Keratinocyte (primary cell): ENCODE measurements around the gene ABHD6. TPM values are rescaled to one million over a fixed set of nuclear protein-coding genes. Genes with fewer than 3 reads are reported as not detected.

Source experiments
- DNase-seq: peaks from one replicate; pipeline ENCODE4 v3.0.0-alpha.2; 2011; ENCODE audit warnings: low read depth, missing footprints, low spot score
- FAIRE-seq: peaks from 2 replicates; lab custom pipeline; 2011; peaks lifted over from hg19 to GRCh38; lab: Jason Lieb, UNC
- H2AFZ ChIP-seq: 2 replicates; pipeline ENCODE4 v1.6.0; 2012; ENCODE audit warnings: low read length, control low read depth, inconsistent platforms; ENCODE audit not compliant: control insufficient read depth
- H3K27ac ChIP-seq: 2 replicates; pipeline ENCODE4 v1.5.1; 2011; ENCODE audit warnings: low read length; ENCODE audit not compliant: control insufficient read depth, insufficient read depth
- H3K27me3 ChIP-seq: 3 replicates; pipeline ENCODE4 v1.6.0; 2011; ENCODE audit warnings: low read length; ENCODE audit not compliant: control insufficient read depth, insufficient read depth; ENCODE audit errors: extremely low read depth
- H3K36me3 ChIP-seq, 2 experiments: 2 replicates in 1 of 2; 3 replicates in 1 of 2; pipeline ENCODE4 v1.5.1; 2011; ENCODE audit warnings: low read length in 2 of 2, mild to moderate bottlenecking in 1 of 2; ENCODE audit not compliant: control insufficient read depth in 2 of 2, insufficient read depth in 2 of 2; ENCODE audit errors: extremely low read depth in 1 of 2
- H3K4me1 ChIP-seq: 3 replicates; pipeline ENCODE4 v1.5.1; 2011; ENCODE audit warnings: low read length; ENCODE audit not compliant: control insufficient read depth, insufficient read depth; ENCODE audit errors: extremely low read depth
- H3K4me2 ChIP-seq: 3 replicates; pipeline ENCODE4 v1.6.0; 2011; ENCODE audit warnings: low read depth, low read length; ENCODE audit not compliant: control insufficient read depth, insufficient read depth; ENCODE audit errors: extremely low read depth
- H3K4me3 ChIP-seq, 3 experiments: fragments of 200-600 bp in 1 of 3; sonication (generic) in 1 of 3; 2 replicates in 2 of 3; 3 replicates in 1 of 3; pipeline ENCODE4 v1.5.1; 2011 to 2016; ENCODE audit warnings: low read length in 3 of 3, mild to moderate bottlenecking in 3 of 3, control low read depth in 2 of 3, inconsistent platforms in 1 of 3, low read depth in 1 of 3, mixed read lengths in 1 of 3, mixed run types in 1 of 3, moderate library complexity in 1 of 3; ENCODE audit not compliant: control insufficient read depth in 2 of 3, insufficient read depth in 2 of 3; ENCODE audit errors: extremely low read depth in 1 of 3
- H3K79me2 ChIP-seq: 2 replicates; pipeline ENCODE4 v1.6.0; 2012; ENCODE audit warnings: low read length; ENCODE audit not compliant: control insufficient read depth, insufficient read depth
- H3K9ac ChIP-seq: 3 replicates; pipeline ENCODE4 v1.6.0; 2011; ENCODE audit warnings: low read length; ENCODE audit not compliant: control insufficient read depth, insufficient read depth; ENCODE audit errors: extremely low read depth
- H3K9me1 ChIP-seq: 3 replicates; pipeline ENCODE4 v1.6.0; 2011; ENCODE audit warnings: low read length; ENCODE audit not compliant: control insufficient read depth, insufficient read depth; ENCODE audit errors: extremely low read depth
- H3K9me3 ChIP-seq: 2 replicates; pipeline ENCODE4 v1.5.1; 2012; ENCODE audit warnings: low read depth, low read length; ENCODE audit not compliant: control insufficient read depth
- H4K20me1 ChIP-seq: 3 replicates; pipeline ENCODE4 v1.6.0; 2011; ENCODE audit warnings: low read length; ENCODE audit not compliant: control insufficient read depth, insufficient read depth; ENCODE audit errors: extremely low read depth
- EZH2 ChIP-seq: IDR thresholded peaks from one replicate; pipeline ENCODE4 v1.6.1; 2012; ENCODE audit warnings: inconsistent platforms, mild to moderate bottlenecking, low read length, moderate library complexity
- dilution Hi-C: fragments of 300-500 bp; cut with MboI; formaldehyde crosslinking; loops from one replicate; pipeline ENCODE4 v1.7.0; 2020; ENCODE audit warnings: low sequenced_read_pairs; ENCODE audit not compliant: extremely low pct_ligation_motif_present
- polyA plus RNA-seq, 5 experiments: library from polyadenylated mRNA; depleted of rRNA in 3 of 5; stranded (reverse) in 3 of 5; stranded (forward) in 1 of 5; unstranded in 1 of 5; fragments of >200 nt; gene quantifications; 1 replicate in 1 of 5; 2 replicates in 3 of 5; 3 replicates in 1 of 5; pipeline versions ENCODE4 v1.2.1 to v1.2.3, GENCODE V29; 2011 to 2012; ENCODE audit warnings: missing spikeins in 2 of 5, low read depth in 1 of 5, low replicate concordance in 1 of 5
- TF ChIP-seq, protein P1 (sequence below), 3 experiments: IDR thresholded peaks in 1 of 3; conservative IDR thresholded peaks in 1 of 3; optimal IDR thresholded peaks in 1 of 3; 2 replicates in 2 of 3; 3 replicates in 1 of 3; pipeline versions ENCODE3 to v1.5.1; 2011; ENCODE audit warnings: low read length in 3 of 3, mild to moderate bottlenecking in 3 of 3, moderate library complexity in 2 of 3, control low read depth in 1 of 3, inconsistent platforms in 1 of 3; ENCODE audit not compliant: insufficient read depth in 2 of 3; ENCODE audit errors: extremely low read depth in 1 of 3

The ABHD6 gene
- polyA plus RNA-seq, 1 donor (not counting 4 experiments of a cell fraction or from before 2014, with no cell fraction given): 15.2 TPM

DNA sequence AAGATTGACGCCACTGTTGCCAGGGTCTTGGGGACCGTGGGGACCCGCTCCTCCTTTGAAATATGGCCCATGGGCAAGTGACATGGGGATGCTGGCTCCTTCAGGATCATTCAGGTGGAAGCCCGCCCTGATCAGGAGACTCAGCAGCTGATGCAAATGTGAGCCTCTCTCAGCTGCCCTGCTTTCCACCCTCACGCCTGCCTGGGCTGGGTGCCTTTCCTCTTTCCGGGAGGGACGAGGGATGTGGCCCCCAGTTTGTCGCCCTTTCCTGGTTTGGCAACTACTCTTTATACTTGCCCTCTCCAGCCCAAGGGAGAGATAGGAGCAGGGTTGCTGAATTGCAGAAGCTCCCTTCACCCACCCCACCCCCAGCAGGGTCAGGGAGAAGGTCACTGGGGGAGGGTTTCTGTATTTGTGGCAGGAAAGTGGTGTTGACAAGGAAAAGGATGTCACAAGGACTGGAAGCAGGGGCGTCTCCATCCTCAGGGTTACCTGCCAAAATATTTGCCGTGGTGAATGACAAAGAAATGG lies 48.6 kb upstream of the ABHD6 start:
- Histone ChIP-seq H3K9me3 (no peaks in the 10 kb centered on the region), H2AFZ (no peak overlapping the region), H3K27me3 (no peaks in the 10 kb centered on the region), H3K4me2 (no peak overlapping the region), H3K9ac (no peak overlapping the region), H3K27ac (no peak overlapping the region), H3K36me3 (no peaks in the 10 kb centered on the region), H3K4me3 (no peak overlapping the region), H3K79me2 (no peaks in the 10 kb centered on the region), H4K20me1 (no peaks in the 10 kb centered on the region), H3K9me1 (no peaks in the 10 kb centered on the region), H3K4me1 (peaks cover 18% of the 10 kb centered on the region)
- DNase-seq (no peak), FAIRE-seq (no peak)
- TF ChIP-seq, protein P1, sequence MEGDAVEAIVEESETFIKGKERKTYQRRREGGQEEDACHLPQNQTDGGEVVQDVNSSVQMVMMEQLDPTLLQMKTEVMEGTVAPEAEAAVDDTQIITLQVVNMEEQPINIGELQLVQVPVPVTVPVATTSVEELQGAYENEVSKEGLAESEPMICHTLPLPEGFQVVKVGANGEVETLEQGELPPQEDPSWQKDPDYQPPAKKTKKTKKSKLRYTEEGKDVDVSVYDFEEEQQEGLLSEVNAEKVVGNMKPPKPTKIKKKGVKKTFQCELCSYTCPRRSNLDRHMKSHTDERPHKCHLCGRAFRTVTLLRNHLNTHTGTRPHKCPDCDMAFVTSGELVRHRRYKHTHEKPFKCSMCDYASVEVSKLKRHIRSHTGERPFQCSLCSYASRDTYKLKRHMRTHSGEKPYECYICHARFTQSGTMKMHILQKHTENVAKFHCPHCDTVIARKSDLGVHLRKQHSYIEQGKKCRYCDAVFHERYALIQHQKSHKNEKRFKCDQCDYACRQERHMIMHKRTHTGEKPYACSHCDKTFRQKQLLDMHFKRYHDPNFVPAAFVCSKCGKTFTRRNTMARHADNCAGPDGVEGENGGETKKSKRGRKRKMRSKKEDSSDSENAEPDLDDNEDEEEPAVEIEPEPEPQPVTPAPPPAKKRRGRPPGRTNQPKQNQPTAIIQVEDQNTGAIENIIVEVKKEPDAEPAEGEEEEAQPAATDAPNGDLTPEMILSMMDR (optimal IDR thresholded peaks at IDR 0.05 in 1 of 3, IDR thresholded peaks at IDR 0.05 in 1 of 3, conservative IDR thresholded peaks at IDR 0.05 in 1 of 3; ENCODE audit: extremely low read depth in 1 of 3, insufficient read depth in 2 of 3, low read length in 3 of 3): no peak
- TF ChIP-seq EZH2: no peak
- dilution Hi-C loops: no loop called here

DNA sequence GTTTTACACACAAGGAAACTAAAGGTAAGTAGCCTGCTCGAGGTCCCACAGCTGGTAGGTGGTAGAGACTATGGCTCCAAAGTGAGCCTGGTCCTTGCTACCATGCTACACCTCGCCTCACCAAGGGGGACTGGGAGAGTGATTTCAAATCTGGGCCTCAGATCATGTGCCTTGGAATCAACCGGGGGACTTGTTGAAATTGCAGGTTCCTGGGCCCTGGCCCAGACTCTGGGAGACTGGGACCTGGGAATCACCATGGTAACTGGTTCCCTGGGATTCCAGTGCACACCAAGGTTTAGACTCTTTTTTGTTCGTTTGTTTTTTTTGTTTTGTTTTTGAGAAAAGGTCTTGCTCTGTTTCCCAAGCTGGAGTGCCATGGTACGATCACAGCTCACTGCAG lies 47.9 kb upstream of the ABHD6 start:
- no peaks in the 10 kb centered on the region for H3K9me1 ChIP-seq
- dilution Hi-C loops: no loop called here
- H4K20me1 ChIP-seq: no peaks in the 10 kb centered on the region
- H3K79me2 ChIP-seq: no peaks in the 10 kb centered on the region
- no peak for TF ChIP-seq EZH2
- TF ChIP-seq, protein P1 (optimal IDR thresholded peaks at IDR 0.05 in 1 of 3, IDR thresholded peaks at IDR 0.05 in 1 of 3, conservative IDR thresholded peaks at IDR 0.05 in 1 of 3; ENCODE audit: extremely low read depth in 1 of 3, insufficient read depth in 2 of 3, low read length in 3 of 3): no peak
- no peaks in the 10 kb centered on the region for H3K9me3 ChIP-seq
- H3K27me3 ChIP-seq: no peaks in the 10 kb centered on the region
- H3K9ac ChIP-seq: no peak overlapping the region
- H3K4me2 ChIP-seq: no peak overlapping the region
- H3K36me3 ChIP-seq: no peaks in the 10 kb centered on the region
- H2AFZ ChIP-seq: no peak overlapping the region
- H3K27ac ChIP-seq: no peak overlapping the region
- FAIRE-seq (no peak), DNase-seq (no peak)
- H3K4me3 ChIP-seq: no peak overlapping the region
- H3K4me1 ChIP-seq: peaks cover 18% of the 10 kb centered on the region
